Left ventricle myocardium inferior (tissue), 1 donor: Measurements from ENCODE around the gene BRD7. TPM values are rescaled to one million over a fixed set of nuclear protein-coding genes. Genes with fewer than 3 reads are reported as not detected.

Source experiments
- DNase-seq: peaks from one replicate; pipeline ENCODE4 v3.0.0-alpha.2; 2020
- H3K27ac ChIP-seq: fragments of 200-600 bp; replicated peaks from 2 replicates; pipeline ENCODE4 v1.8.0; 2021
- H3K27me3 ChIP-seq: fragments of 200-600 bp; 2 replicates; pipeline ENCODE4 v1.8.0; 2021; ENCODE audit warnings: low read depth
- H3K36me3 ChIP-seq: fragments of 200-600 bp; 2 replicates; pipeline ENCODE4 v1.8.0; 2021
- H3K4me1 ChIP-seq: fragments of 200-600 bp; 2 replicates; pipeline ENCODE4 v1.8.0; 2021
- H3K4me3 ChIP-seq: fragments of 200-600 bp; 2 replicates; pipeline ENCODE4 v1.8.0; 2021; ENCODE audit warnings: mild to moderate bottlenecking, moderate library complexity
- H3K9me3 ChIP-seq: fragments of 200-600 bp; replicated peaks from 2 replicates; pipeline ENCODE4 v1.8.0; 2021
- CTCF ChIP-seq: fragments of 200-600 bp; IDR thresholded peaks from 2 replicates; pipeline ENCODE4 v1.8.0; 2021; ENCODE audit warnings: antibody characterized with exemption, mild to moderate bottlenecking, borderline replicate concordance
- intact Hi-C: fragments of 100-400 bp; cut with micrococcal nuclease; formaldehyde crosslinking; loops from one replicate; pipeline ENCODE4 v1.11.0; 2022
- total RNA-seq: library from RNA; stranded (reverse); fragmentation: NEBNext Ultra II Directional; extraction: Animal tissue kit (Norgen Biotek cat#: 25700); gene quantifications from one replicate; pipeline ENCODE4 v1.2.1, GENCODE V29; 2021
- donor health status: DM: no; HTN: yes; CAD: no; lungs with severe emphysema.

Gene BRD7
- total RNA-seq, 1 donor from 2014 or later: 52.3 TPM

GRCh38 chr16:50393858-50394802, 25.3 kb upstream of the BRD7 start:
- no peak for TF ChIP-seq CTCF
- Histone ChIP-seq H3K9me3 (no peaks in the 10 kb centered on the region), H3K27me3 (peaks cover 43% of the 10 kb centered on the region), H3K27ac (no peak overlapping the region), H3K4me1 (no peaks in the 10 kb centered on the region), H3K36me3 (no peaks in the 10 kb centered on the region), H3K4me3 (no peak overlapping the region)
- DNase-seq: no peak
- intact Hi-C loops: no loop called here

GRCh38 chr16:50393416-50393815, 24.6 kb upstream of the BRD7 start:
- no peak overlapping the region for H3K4me3 ChIP-seq
- no peak for TF ChIP-seq CTCF
- H3K4me1 ChIP-seq: no peaks in the 10 kb centered on the region
- intact Hi-C loops: no loop called here
- no peak overlapping the region for H3K27ac ChIP-seq
- H3K9me3 ChIP-seq: no peaks in the 10 kb centered on the region
- no peak for DNase-seq
- no peaks in the 10 kb centered on the region for H3K36me3 ChIP-seq
- peaks cover 45% of the 10 kb centered on the region for H3K27me3 ChIP-seq

GRCh38 chr16:50390914-50391716, 22.3 kb upstream of the BRD7 start:
- no peak for DNase-seq
- intact Hi-C loops: no loop called here

GRCh38 chr16:50390371-50390771, 21.6 kb upstream of the BRD7 start:
- no peaks in the 10 kb centered on the region for H3K9me3 ChIP-seq
- H3K27me3 ChIP-seq: peaks cover 73% of the 10 kb centered on the region
- no peak overlapping the region for H3K27ac ChIP-seq
- no peaks in the 10 kb centered on the region for H3K36me3 ChIP-seq
- intact Hi-C loops: no loop called here
- no peak for TF ChIP-seq CTCF
- H3K4me3 ChIP-seq: no peak overlapping the region
- no peaks in the 10 kb centered on the region for H3K4me1 ChIP-seq
- no peak for DNase-seq

More at GRCh38 chr16:50390914-50391716, 22.3 kb upstream of the BRD7 start:
- no peak overlapping the region for H3K27ac ChIP-seq
- no peaks in the 10 kb centered on the region for H3K9me3 ChIP-seq
- H3K4me1 ChIP-seq: no peaks in the 10 kb centered on the region
- no peak overlapping the region for H3K4me3 ChIP-seq
- H3K27me3 ChIP-seq: peaks cover 66% of the 10 kb centered on the region
- TF ChIP-seq CTCF: no peak
- H3K36me3 ChIP-seq: no peaks in the 10 kb centered on the region

GRCh38 chr16:50389900-50390299, 21.1 kb upstream of the BRD7 start:
- H3K27me3 ChIP-seq: peaks cover 78% of the 10 kb centered on the region
- H3K27ac ChIP-seq: no peak overlapping the region
- intact Hi-C loops: no loop called here
- H3K36me3 ChIP-seq: no peaks in the 10 kb centered on the region
- no peak for DNase-seq
- no peaks in the 10 kb centered on the region for H3K9me3 ChIP-seq
- H3K4me3 ChIP-seq: no peak overlapping the region
- no peak for TF ChIP-seq CTCF
- H3K4me1 ChIP-seq: no peaks in the 10 kb centered on the region
